B cell (primary cell): ENCODE data around the gene CFAP100. TPM values are rescaled to one million over a fixed set of nuclear protein-coding genes. Genes with fewer than 3 reads are reported as not detected.
A peak's percentile ranks its signal among the peaks of the same experiment; 100 is the strongest.

ENCODE experiments used
- ATAC-seq: fragments of 200-7000 bp; cut with Tn5 transposase; one replicate; pipeline ENCODE4 v1.10.0; 2021; ENCODE audit warnings: low read depth, mild to moderate bottlenecking, moderate number of reproducible peaks, moderate library complexity
- CTCF ChIA-PET: fragments of 350-600 bp; sonication (Branson Sonifier 250); formaldehyde crosslinking; loops from one replicate; lab custom pipeline; 2021; ENCODE audit warnings: antibody characterized with exemption, inconsistent platforms; lab: Charles Lee
- POLR2A ChIA-PET: fragments of 350-600 bp; sonication (Branson Sonifier 250); formaldehyde crosslinking; loops from one replicate; lab custom pipeline; 2021; ENCODE audit warnings: antibody characterized with exemption; lab: Charles Lee
- DNase-seq: peaks from one replicate; pipeline ENCODE4 v3.0.0; 2013
- H2AFZ ChIP-seq: 2 replicates; pipeline ENCODE4 v1.6.1; 2012; ENCODE audit warnings: mild to moderate bottlenecking, low read depth, low read length; ENCODE audit not compliant: insufficient read depth, poor library complexity, severe bottlenecking
- H3K27ac ChIP-seq, 2 donors: 1 replicate in 1 of 2; 2 replicates in 1 of 2; pipeline ENCODE4 v1.5.1; 2012 to 2013; ENCODE audit warnings: low read length in 2 of 2, mild to moderate bottlenecking in 2 of 2, moderate library complexity in 1 of 2
- H3K27me3 ChIP-seq, 4 experiments: fragments of 200-600 bp in 1 of 4; sonication (generic) in 1 of 4; replicated peaks in 1 of 4; 1 replicate in 2 of 4; 2 replicates in 2 of 4; pipeline versions ENCODE4 v1.6.1 to v1.7.0; 2013 to 2016; ENCODE audit warnings: low read length in 3 of 4, mild to moderate bottlenecking in 2 of 4, mixed read lengths in 1 of 4, moderate library complexity in 1 of 4; ENCODE audit not compliant: insufficient read depth in 4 of 4, control insufficient read depth in 3 of 4; ENCODE audit errors: control extremely low read depth in 1 of 4
- H3K36me3 ChIP-seq, 2 experiments: replicated peaks in 1 of 2; 1 replicate in 1 of 2; 2 replicates in 1 of 2; pipeline versions ENCODE4 v1.6.1 to v1.7.1; 2013; ENCODE audit warnings: low read length in 1 of 2; ENCODE audit not compliant: insufficient read depth in 2 of 2, control insufficient read depth in 1 of 2; ENCODE audit errors: control extremely low read depth in 1 of 2, extremely low read depth in 1 of 2
- H3K4me1 ChIP-seq, 2 donors: fragments of 200-600 bp in 1 of 2; sonication (generic) in 1 of 2; 1 replicate in 1 of 2; 2 replicates in 1 of 2; pipeline versions ENCODE4 v1.5.1 to v1.6.1; 2013 to 2017; ENCODE audit warnings: low read length in 2 of 2; ENCODE audit not compliant: control insufficient read depth in 2 of 2, insufficient read depth in 2 of 2
- H3K4me2 ChIP-seq: replicated peaks from 2 replicates; pipeline ENCODE3; 2012; ENCODE audit warnings: mild to moderate bottlenecking, low read depth, low read length; ENCODE audit not compliant: poor library complexity, severe bottlenecking
- H3K4me3 ChIP-seq, 5 experiments: fragments of 200-600 bp in 1 of 5; sonication (generic) in 1 of 5; 1 replicate in 3 of 5; 2 replicates in 2 of 5; pipeline versions ENCODE4 v1.5.1 to v1.7.0; 2011 to 2016; ENCODE audit warnings: low read length in 4 of 5, mild to moderate bottlenecking in 4 of 5, low read depth in 2 of 5, control low read depth in 1 of 5, moderate library complexity in 1 of 5; ENCODE audit not compliant: insufficient read depth in 1 of 5; ENCODE audit errors: control extremely low read depth in 1 of 5, extremely low read depth in 1 of 5
- H3K79me2 ChIP-seq: fragments of 200-600 bp; sonication (generic); one replicate; pipeline ENCODE4 v1.6.0; 2016; ENCODE audit warnings: low read length; ENCODE audit not compliant: control insufficient read depth, insufficient read depth
- H3K9ac ChIP-seq: fragments of 200-600 bp; sonication (generic); 2 replicates; pipeline ENCODE4 v1.6.1; 2017; ENCODE audit warnings: mild to moderate bottlenecking, low read length, moderate library complexity
- H3K9me3 ChIP-seq, 3 donors: one replicate each; pipeline versions ENCODE4 v1.6.1 to v1.7.1; 2013; ENCODE audit warnings: low read length in 2 of 3; ENCODE audit not compliant: control insufficient read depth in 2 of 3, insufficient read depth in 1 of 3; ENCODE audit errors: control extremely low read depth in 1 of 3
- H4K20me1 ChIP-seq: 2 replicates; pipeline ENCODE4 v1.6.0; 2012; ENCODE audit warnings: mild to moderate bottlenecking, low read length; ENCODE audit not compliant: insufficient read depth, control insufficient read depth, poor library complexity, severe bottlenecking
- H3K27ac Mint-ChIP-seq: one replicate; pipeline ENCODE4 v1.8.0; 2021; ENCODE audit warnings: mixed read lengths
- H3K27me3 Mint-ChIP-seq: one replicate; pipeline ENCODE4 v1.8.0; 2021; ENCODE audit warnings: mixed read lengths
- H3K4me1 Mint-ChIP-seq: one replicate; pipeline ENCODE4 v1.8.0; 2021; ENCODE audit warnings: mixed read lengths
- H3K4me3 Mint-ChIP-seq: one replicate; pipeline ENCODE4 v1.8.0; 2021; ENCODE audit warnings: mixed read lengths
- H3K9me3 Mint-ChIP-seq: one replicate; pipeline ENCODE4 v1.8.0; 2022; ENCODE audit warnings: mixed read lengths; ENCODE audit not compliant: insufficient read depth
- CTCF ChIP-seq: fragments of 200-600 bp; IDR thresholded peaks from one replicate; pipeline ENCODE4 v1.8.0; 2022; ENCODE audit warnings: antibody characterized with exemption, mild to moderate bottlenecking
- EZH2 ChIP-seq: IDR thresholded peaks from 2 replicates; pipeline ENCODE4 v1.6.1; 2012; ENCODE audit warnings: borderline replicate concordance, low read depth, mild to moderate bottlenecking, moderate library complexity, low read length; ENCODE audit not compliant: insufficient read depth, poor library complexity, severe bottlenecking
- WGBS: methylation state at CpG from one replicate; pipeline ENCODE4 v1.1.5; 2013; ENCODE audit warnings: missing lambda C conversion rate; ENCODE audit not compliant: insufficient coverage; 5-methylcytosine and 5-hydroxymethylcytosine counted together
- intact Hi-C: fragments of 100-400 bp; cut with micrococcal nuclease; formaldehyde crosslinking; loops from one replicate; pipeline ENCODE4 v1.10.0; 2022
- polyA plus RNA-seq: library from polyadenylated mRNA; depleted of rRNA; stranded (reverse); fragments of >200 nt; gene quantifications from 2 replicates; pipeline ENCODE4 v1.2.3, GENCODE V29; 2012
- total RNA-seq, 2 donors: library from RNA; stranded (reverse); fragments of 120-200 nt in 1 of 2; gene quantifications; 1 replicate in 1 of 2; 2 replicates in 1 of 2; pipeline versions ENCODE4 v1.2.3 to v1.2.4, GENCODE V29; 2013 to 2022

The CFAP100 gene
- total and polyA plus RNA-seq, 2 donors (not counting 1 experiment from before 2014, with no cell fraction given): not detected

GRCh38 chr3:126347543-126348161 lies 47.1 kb upstream of the CFAP100 start:
- POLR2A ChIA-PET: no interaction called here
- Histone ChIP-seq H3K27me3 (no peaks in the 10 kb centered on the region), H3K36me3 (no peaks in the 10 kb centered on the region), H4K20me1 (no peaks in the 10 kb centered on the region), H2AFZ (no peak overlapping the region), H3K4me2 (no peak overlapping the region), H3K4me1 (no peaks in the 10 kb centered on the region), H3K79me2 (no peaks in the 10 kb centered on the region), H3K9me3 (no peaks in the 10 kb centered on the region), H3K4me3 (no peak overlapping the region), H3K27ac (no peak overlapping the region), H3K9ac (no peak overlapping the region)
- intact Hi-C loops: no loop called here
- TF ChIP-seq EZH2: no peak
- TF ChIP-seq CTCF: no peak
- DNase-seq (no peak), ATAC-seq (no peak)
- H3K4me1 Mint-ChIP-seq: no peaks in the 10 kb centered on the region
- H3K9me3 Mint-ChIP-seq: no peaks in the 10 kb centered on the region
- H3K27ac Mint-ChIP-seq: no peak overlapping the region
- CTCF ChIA-PET: no interaction called here
- no peak overlapping the region for H3K4me3 Mint-ChIP-seq
- 81% methylated on average over 5 of the region's 8 CpGs for WGBS
- H3K27me3 Mint-ChIP-seq: no peaks in the 10 kb centered on the region

- H3K36me3 ChIP-seq: no peaks in the 10 kb centered on the region
- no peaks in the 10 kb centered on the region for H4K20me1 ChIP-seq
- no peak for DNase-seq
- no peak overlapping the region for H3K9ac ChIP-seq
- H2AFZ ChIP-seq: no peak overlapping the region
- no peaks in the 10 kb centered on the region for H3K79me2 ChIP-seq
- Mint-ChIP-seq H3K27me3 (no peaks in the 10 kb centered on the region), H3K9me3 (no peaks in the 10 kb centered on the region), H3K4me1 (no peaks in the 10 kb centered on the region), H3K4me3 (no peak overlapping the region), H3K27ac (no peak overlapping the region)
- no peak overlapping the region for H3K4me2 ChIP-seq
- WGBS: 93% methylated on average over 12 of the region's 12 CpGs
- no peaks in the 10 kb centered on the region for H3K27me3 ChIP-seq
- ChIA-PET POLR2A (no interaction called here), CTCF (interaction anchor here (1.3 kb wide), 1 partner anchor 9 kb away, joined by 3 read pairs; the partner anchor contains the start of gene KLF15)
- TF ChIP-seq CTCF: peak; percentile 16
- no peak for TF ChIP-seq EZH2
- intact Hi-C loops: no loop called here
- no peak overlapping the region for H3K4me3 ChIP-seq
- H3K27ac ChIP-seq: no peak overlapping the region
- no peaks in the 10 kb centered on the region for H3K9me3 ChIP-seq
- H3K4me1 ChIP-seq: no peaks in the 10 kb centered on the region
- no peak for ATAC-seq
Measured at GRCh38 chr3:126348308-126348920, 46.3 kb upstream of the CFAP100 start.
